Caco-2 (cell line): ENCODE measurements around the gene EFCAB14. TPM values are rescaled to one million over a fixed set of nuclear protein-coding genes. Genes with fewer than 3 reads are reported as not detected.

Source experiments
- BruUV-seq: library from RNA; stranded (reverse); fragments of 400-500 nt; replicated peaks from 2 replicates; lab custom pipeline; 2021; lab: Mats Ljungman, UMichigan
- CTCF ChIA-PET: fragments of 300-600 bp; sonication (Branson Sonifier 250); formaldehyde crosslinking; loops from one replicate; lab custom pipeline; 2022; ENCODE audit warnings: antibody characterized with exemption; lab: Charles Lee
- POLR2A ChIA-PET: fragments of 300-600 bp; sonication (Branson Sonifier 250); formaldehyde crosslinking; loops from one replicate; lab custom pipeline; 2022; ENCODE audit warnings: antibody characterized with exemption; lab: Charles Lee
- DNase-seq, 2 experiments: peaks; one replicate each; pipeline versions ENCODE4 v3.0.0 to v3.0.0-alpha.2; 2020 to 2022
- H3K27me3 ChIP-seq: replicated peaks from 2 replicates; pipeline ENCODE4 v1.6.0; 2011; ENCODE audit warnings: low read length; ENCODE audit not compliant: control insufficient read depth, insufficient read depth
- H3K36me3 ChIP-seq: 2 replicates; pipeline ENCODE4 v1.5.1; 2011; ENCODE audit warnings: low read length; ENCODE audit not compliant: control insufficient read depth, insufficient read depth
- H3K4me1 ChIP-seq: fragments of 250-450 bp; sonication (Bioruptor Pico); 2 replicates; pipeline ENCODE4 v1.5.1; 2020; ENCODE audit warnings: mild to moderate bottlenecking
- H3K4me3 ChIP-seq: 2 replicates; pipeline ENCODE4 v1.5.1; 2011; ENCODE audit warnings: low read depth, mild to moderate bottlenecking, control low read depth, low read length
- H3K9me3 ChIP-seq: fragments of 250-450 bp; sonication (Bioruptor Pico); 2 replicates; pipeline ENCODE4 v1.5.1; 2020; ENCODE audit warnings: mild to moderate bottlenecking, moderate library complexity
- H3K27ac Mint-ChIP-seq: one replicate; pipeline ENCODE4 v1.8.0; 2022; ENCODE audit warnings: mixed read lengths; ENCODE audit not compliant: unreplicated experiment
- H3K27me3 Mint-ChIP-seq: one replicate; pipeline ENCODE4 v1.8.0; 2022; ENCODE audit warnings: mixed read lengths; ENCODE audit not compliant: insufficient read depth, unreplicated experiment
- H3K36me3 Mint-ChIP-seq: one replicate; pipeline ENCODE4 v1.8.0; 2022; ENCODE audit warnings: mild to moderate bottlenecking, mixed read lengths; ENCODE audit not compliant: insufficient read depth, unreplicated experiment
- H3K4me1 Mint-ChIP-seq: one replicate; pipeline ENCODE4 v1.8.0; 2022; ENCODE audit warnings: low read depth, mixed read lengths; ENCODE audit not compliant: unreplicated experiment
- H3K4me3 Mint-ChIP-seq: one replicate; pipeline ENCODE4 v1.8.0; 2022; ENCODE audit warnings: mild to moderate bottlenecking, moderate library complexity, mixed read lengths; ENCODE audit not compliant: unreplicated experiment
- H3K9me3 Mint-ChIP-seq: one replicate; pipeline ENCODE4 v1.8.0; 2022; ENCODE audit warnings: mixed read lengths; ENCODE audit not compliant: unreplicated experiment
- intact Hi-C: fragments of 100-400 bp; cut with micrococcal nuclease; formaldehyde crosslinking; loops from one replicate; pipeline ENCODE4 v1.10.0; 2022; ENCODE audit not compliant: unreplicated experiment
- total RNA-seq: library from RNA; stranded (reverse); gene quantifications from 2 replicates; pipeline ENCODE4 v1.2.3, GENCODE V29; 2022
- TF ChIP-seq, protein P1 (sequence below), 2 experiments: fragments of 200-600 bp in 1 of 2; IDR thresholded peaks; 1 replicate in 1 of 2; 2 replicates in 1 of 2; pipeline versions ENCODE4 v1.5.1 to v1.8.0; 2011 to 2022; ENCODE audit warnings: antibody characterized with exemption in 1 of 2, control low read depth in 1 of 2, inconsistent platforms in 1 of 2, low read depth in 1 of 2, low read length in 1 of 2, mild to moderate bottlenecking in 1 of 2, moderate library complexity in 1 of 2; ENCODE audit not compliant: insufficient read depth in 1 of 2, severe bottlenecking in 1 of 2, unreplicated experiment in 1 of 2

EFCAB14 gene
- total RNA-seq, 1 experiment from 2014 or later = 60.3 TPM

DNA sequence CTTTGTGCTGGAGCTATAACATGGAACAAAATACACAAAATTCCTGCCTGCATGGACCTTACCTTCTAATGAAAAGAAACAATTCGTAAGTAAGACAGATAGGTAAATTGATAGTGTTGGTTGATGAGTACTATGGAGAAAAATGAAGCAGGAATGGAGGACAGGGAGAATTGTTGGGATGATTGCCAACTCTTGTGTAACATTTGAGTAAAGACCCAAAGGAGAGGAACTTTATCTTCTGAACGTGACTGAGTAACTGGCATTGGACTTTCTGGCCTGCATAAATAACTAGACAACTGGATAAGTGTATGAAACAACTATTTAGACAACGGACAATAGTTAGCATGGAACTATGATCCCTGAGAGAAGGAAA, 6.8 kb upstream of the EFCAB14 start:
- DNase-seq = no peak
- intact Hi-C loops = loop anchor here (1.0 kb wide), 2 partner anchors 103 to 248 kb away; no protein-coding TSS in a partner anchor
- Mint-ChIP-seq H3K27ac (no peak overlapping the region), H3K9me3 (peaks cover 19% of the 10 kb centered on the region), H3K27me3 (peaks cover 4% of the 10 kb centered on the region), H3K4me1 (no peaks in the 10 kb centered on the region), H3K36me3 (no peaks in the 10 kb centered on the region), H3K4me3 (no peak overlapping the region)
- ChIA-PET CTCF (interaction anchor here (1.0 kb wide), 2 partner anchors 195 to 278 kb away, joined by 6 to 7 read pairs; no protein-coding TSS in a partner anchor), POLR2A (no interaction called here)
- BruUV-seq = no TSS peak
- H3K9me3 ChIP-seq = no peaks in the 10 kb centered on the region
- TF ChIP-seq, protein P1, sequence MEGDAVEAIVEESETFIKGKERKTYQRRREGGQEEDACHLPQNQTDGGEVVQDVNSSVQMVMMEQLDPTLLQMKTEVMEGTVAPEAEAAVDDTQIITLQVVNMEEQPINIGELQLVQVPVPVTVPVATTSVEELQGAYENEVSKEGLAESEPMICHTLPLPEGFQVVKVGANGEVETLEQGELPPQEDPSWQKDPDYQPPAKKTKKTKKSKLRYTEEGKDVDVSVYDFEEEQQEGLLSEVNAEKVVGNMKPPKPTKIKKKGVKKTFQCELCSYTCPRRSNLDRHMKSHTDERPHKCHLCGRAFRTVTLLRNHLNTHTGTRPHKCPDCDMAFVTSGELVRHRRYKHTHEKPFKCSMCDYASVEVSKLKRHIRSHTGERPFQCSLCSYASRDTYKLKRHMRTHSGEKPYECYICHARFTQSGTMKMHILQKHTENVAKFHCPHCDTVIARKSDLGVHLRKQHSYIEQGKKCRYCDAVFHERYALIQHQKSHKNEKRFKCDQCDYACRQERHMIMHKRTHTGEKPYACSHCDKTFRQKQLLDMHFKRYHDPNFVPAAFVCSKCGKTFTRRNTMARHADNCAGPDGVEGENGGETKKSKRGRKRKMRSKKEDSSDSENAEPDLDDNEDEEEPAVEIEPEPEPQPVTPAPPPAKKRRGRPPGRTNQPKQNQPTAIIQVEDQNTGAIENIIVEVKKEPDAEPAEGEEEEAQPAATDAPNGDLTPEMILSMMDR (IDR thresholded peaks at IDR 0.05; ENCODE audit: insufficient read depth in 1 of 2, low read depth in 1 of 2, low read length in 1 of 2, severe bottlenecking in 1 of 2, unreplicated experiment in 1 of 2) = no peak
- no peaks in the 10 kb centered on the region for H3K4me1 ChIP-seq
- H3K36me3 ChIP-seq = no peaks in the 10 kb centered on the region
- H3K4me3 ChIP-seq = no peak overlapping the region
- H3K27me3 ChIP-seq = no peaks in the 10 kb centered on the region

DNA sequence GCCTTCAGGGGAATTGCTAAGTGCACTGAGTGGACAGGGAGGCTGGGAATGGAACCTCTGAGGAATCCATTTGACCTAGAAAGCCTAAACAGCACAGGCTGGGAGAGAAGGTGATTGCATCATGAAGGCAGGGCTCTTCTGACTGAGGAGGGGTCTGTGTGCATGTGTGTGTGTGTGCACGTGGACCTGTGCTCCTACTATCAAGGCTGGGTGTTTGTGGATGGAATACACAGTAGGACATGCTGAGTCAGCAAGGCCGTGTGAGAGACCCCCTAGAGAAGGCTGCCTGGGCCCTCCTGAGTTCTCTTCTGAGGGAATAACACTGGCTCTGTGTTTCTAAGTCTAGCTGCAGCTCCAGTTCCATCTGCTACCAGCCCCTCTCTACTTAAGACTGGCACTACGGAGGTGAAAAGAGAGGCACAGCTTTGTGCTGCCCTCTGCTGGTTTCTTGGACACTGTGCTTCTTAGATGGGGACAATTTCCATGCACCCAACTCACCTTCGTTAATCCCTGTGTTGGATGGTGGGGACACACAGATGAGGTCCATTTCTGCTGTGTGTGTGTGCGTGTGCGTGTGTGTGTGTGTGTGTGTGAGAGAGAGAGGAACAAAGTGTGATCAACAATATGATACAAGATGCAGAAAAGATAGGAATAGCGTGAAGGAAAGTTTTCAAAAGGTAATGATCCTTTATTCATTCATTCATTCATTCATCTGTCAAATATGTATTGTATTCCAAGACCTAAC, 6.2 kb upstream of the EFCAB14 start:
- intact Hi-C loops = loop anchor here (1.0 kb wide), 2 partner anchors 103 to 248 kb away; no protein-coding TSS in a partner anchor
- CTCF ChIA-PET = interaction anchor here (0.6 to 1.0 kb wide), 11 partner anchors 42 to 278 kb away, joined by 3 to 7 read pairs (median 4); partner anchors contain the start of genes MKNK1 and MOB3C

DNA sequence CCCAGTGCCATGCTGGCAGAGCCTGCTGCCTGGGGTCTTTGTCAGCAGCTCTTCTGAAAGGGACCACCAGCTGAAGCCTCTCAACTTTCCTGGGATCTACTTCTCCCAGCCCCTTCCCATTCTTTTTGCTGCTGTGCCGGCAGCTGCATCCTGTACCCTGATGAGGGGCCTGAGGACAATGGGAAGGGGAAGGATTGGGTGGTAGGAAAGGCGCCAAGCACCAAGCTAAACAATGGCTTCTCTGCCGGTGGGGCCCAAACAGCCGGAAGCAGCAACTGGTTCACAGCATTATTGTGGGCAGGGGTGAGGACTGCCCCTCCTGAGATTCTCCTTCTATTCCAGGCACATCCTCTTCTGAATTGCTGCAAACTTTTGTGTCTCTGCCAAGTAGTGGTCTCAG, 5.0 kb upstream of the EFCAB14 start:
- H3K36me3 ChIP-seq = no peaks in the 10 kb centered on the region
- H3K4me3 Mint-ChIP-seq = no peak overlapping the region
- DNase-seq = no peak
- H3K4me1 Mint-ChIP-seq = peaks cover 8% of the 10 kb centered on the region
- H3K36me3 Mint-ChIP-seq = peaks cover 9% of the 10 kb centered on the region
- no TSS peak for BruUV-seq
- no peaks in the 10 kb centered on the region for H3K27me3 ChIP-seq
- no peak overlapping the region for H3K27ac Mint-ChIP-seq
- no peaks in the 10 kb centered on the region for H3K27me3 Mint-ChIP-seq
- ChIA-PET CTCF (no interaction called here), POLR2A (no interaction called here)
- H3K4me1 ChIP-seq = no peaks in the 10 kb centered on the region
- TF ChIP-seq, protein P1 (IDR thresholded peaks at IDR 0.05; ENCODE audit: insufficient read depth in 1 of 2, low read depth in 1 of 2, low read length in 1 of 2, severe bottlenecking in 1 of 2, unreplicated experiment in 1 of 2) = no peak
- H3K4me3 ChIP-seq = no peak overlapping the region
- H3K9me3 ChIP-seq = no peaks in the 10 kb centered on the region
- intact Hi-C loops = no loop called here
- peaks cover 13% of the 10 kb centered on the region for H3K9me3 Mint-ChIP-seq

More for the DNA sequence above, 6.2 kb upstream of the EFCAB14 start:
- H3K36me3 ChIP-seq = no peaks in the 10 kb centered on the region
- no peak overlapping the region for H3K27ac Mint-ChIP-seq
- peak; percentile 58 to 61 for DNase-seq
- no peak overlapping the region for H3K4me3 ChIP-seq
- no peaks in the 10 kb centered on the region for H3K27me3 Mint-ChIP-seq
- no peak overlapping the region for H3K4me3 Mint-ChIP-seq
- TF ChIP-seq, protein P1 (IDR thresholded peaks at IDR 0.05; ENCODE audit: insufficient read depth in 1 of 2, low read depth in 1 of 2, low read length in 1 of 2, severe bottlenecking in 1 of 2, unreplicated experiment in 1 of 2) = peak; percentile 61 to 71
- POLR2A ChIA-PET = no interaction called here
- no peaks in the 10 kb centered on the region for H3K4me1 ChIP-seq
- H3K4me1 Mint-ChIP-seq = no peaks in the 10 kb centered on the region
- BruUV-seq = no TSS peak
- no peaks in the 10 kb centered on the region for H3K36me3 Mint-ChIP-seq
- peaks cover 13% of the 10 kb centered on the region for H3K9me3 Mint-ChIP-seq
- H3K9me3 ChIP-seq = no peaks in the 10 kb centered on the region
- no peaks in the 10 kb centered on the region for H3K27me3 ChIP-seq
